GM18870 (cell line): ENCODE measurements around the gene DAGLB.

ENCODE experiments used
- ATAC-seq: cut with Tn5 transposase; IDR thresholded peaks from one replicate; pipeline ENCODE4 v1.9.1; 2021; ENCODE audit warnings: moderate library complexity; ENCODE audit not compliant: unreplicated experiment

DAGLB gene

GRCh38 chr7:6432781-6433180, 15.0 kb downstream of the DAGLB start:
- no peak for ATAC-seq

- ATAC-seq, result no peak
These were observed 16.8 kb downstream of the DAGLB start for GRCh38 chr7:6430974-6431373.

GRCh38 chr7:6430271-6430940, 17.3 kb downstream of the DAGLB start:
- ATAC-seq, result no peak

- ATAC-seq, result no peak
These were observed 21.8 kb downstream of the DAGLB start for GRCh38 chr7:6425948-6426347.

DNA sequence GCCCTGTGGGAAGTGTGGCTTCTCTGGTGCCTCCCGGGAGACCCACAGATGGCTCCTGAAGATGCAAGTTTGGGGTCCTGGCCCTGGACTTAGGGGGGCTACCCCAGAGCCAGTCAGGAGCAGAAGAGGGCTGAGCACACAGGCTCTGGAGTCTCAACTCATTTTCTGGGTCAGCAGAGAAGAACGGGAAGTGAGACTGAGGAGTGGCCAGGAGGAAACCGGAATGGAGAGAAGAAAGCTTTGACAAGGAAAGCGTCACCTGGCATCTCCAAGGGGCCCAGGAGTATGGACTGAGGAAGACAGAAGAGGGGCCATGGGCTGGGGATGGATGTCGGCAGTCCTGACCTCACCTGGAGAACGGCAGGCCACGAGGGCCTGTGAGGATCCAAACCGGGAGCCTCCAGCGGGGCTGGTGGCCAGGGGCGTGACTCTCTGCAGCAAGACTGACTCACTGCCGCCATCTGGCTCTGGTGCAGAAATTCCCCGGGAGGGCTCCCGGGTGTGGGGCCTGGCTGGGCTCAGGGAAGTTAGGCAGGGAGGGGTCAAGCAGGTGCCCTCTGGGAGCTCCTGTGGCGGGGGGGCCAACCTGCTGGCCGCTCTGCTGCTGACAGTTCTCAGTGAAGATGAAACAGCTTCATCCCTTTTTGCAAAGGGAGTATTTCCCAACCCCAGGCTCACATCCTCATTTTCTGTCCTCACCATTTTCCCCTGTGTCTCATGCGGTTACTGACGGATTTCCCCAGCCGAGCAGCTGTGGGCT, 23.6 kb downstream of the DAGLB start:
- ATAC-seq, result no peak

DNA sequence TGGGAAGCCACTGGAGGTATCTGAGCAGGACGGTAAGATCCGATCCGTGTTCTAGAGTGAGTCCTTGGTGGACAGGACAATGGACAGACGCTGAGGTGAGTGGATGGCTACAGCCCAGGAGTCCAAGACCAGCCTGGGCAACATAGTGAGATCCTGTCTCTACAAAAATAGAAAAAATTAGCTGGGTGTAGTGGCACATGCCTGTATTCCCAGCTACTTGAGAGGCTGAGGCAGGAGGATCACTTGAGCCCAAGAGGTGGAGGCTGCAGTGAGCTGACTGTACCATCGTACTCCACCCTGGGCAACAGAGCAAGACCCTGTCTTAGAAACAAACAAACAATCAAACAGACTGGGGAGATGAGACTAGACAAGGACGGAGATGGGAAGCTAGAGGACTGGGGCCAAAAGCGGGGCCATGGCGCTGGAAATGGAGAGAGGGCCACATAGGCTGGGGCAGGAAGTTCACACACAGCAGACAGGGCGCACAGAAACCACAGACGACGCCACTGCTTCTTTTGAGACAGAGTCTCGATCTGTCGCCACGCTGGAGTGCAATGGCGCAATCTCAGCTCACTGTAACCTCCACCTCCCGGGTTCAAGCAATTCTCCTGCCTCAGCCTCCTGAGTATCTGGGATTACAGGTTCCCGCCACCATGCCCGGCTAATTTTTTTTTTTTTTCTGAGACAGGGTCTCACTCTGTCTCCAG, 24.7 kb downstream of the DAGLB start:
- no peak for ATAC-seq

DNA sequence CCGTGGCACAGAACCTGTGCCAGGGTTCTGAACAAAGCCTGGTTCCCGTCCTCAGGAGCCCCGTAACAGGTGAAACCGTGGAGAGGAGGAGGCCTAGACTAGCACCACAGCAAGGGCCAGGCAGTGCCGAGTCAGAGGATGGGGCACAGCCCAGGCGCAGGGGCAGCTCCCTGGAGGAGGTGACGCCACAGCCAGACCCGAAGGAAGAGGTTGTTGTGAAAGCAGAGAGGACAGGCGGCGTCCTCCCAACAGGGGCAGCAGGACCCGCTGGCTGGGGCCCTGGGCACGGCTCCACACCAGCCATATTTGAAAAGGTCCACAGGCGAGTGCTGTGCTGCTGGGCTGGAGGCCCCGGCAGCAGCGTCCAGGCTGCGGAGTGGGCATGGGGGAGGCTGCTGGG, 25.7 kb downstream of the DAGLB start:
- no peak for ATAC-seq

DNA sequence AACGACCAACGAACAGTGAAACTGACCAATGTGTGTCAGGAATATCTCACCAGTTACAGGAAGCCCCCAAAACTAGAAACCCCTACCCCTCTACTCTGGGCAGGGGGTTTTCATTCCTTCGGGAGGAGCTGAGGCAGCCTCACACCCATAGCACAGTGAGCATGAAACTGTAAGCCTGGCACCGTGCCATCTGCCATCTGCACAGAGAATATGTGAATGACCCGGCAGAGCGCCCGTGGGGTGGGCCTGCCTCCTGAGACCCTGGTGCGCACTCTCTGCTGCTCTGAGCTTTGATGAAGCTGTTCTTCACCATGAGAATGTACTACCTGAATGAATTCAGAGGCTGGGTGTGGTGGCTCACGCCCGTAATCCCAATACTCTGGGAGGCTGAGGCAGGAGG, 27.1 kb downstream of the DAGLB start:
- ATAC-seq, result no peak

- ATAC-seq, result no peak
These were observed 28.4 kb downstream of the DAGLB start for GRCh38 chr7:6419310-6419773.

DNA sequence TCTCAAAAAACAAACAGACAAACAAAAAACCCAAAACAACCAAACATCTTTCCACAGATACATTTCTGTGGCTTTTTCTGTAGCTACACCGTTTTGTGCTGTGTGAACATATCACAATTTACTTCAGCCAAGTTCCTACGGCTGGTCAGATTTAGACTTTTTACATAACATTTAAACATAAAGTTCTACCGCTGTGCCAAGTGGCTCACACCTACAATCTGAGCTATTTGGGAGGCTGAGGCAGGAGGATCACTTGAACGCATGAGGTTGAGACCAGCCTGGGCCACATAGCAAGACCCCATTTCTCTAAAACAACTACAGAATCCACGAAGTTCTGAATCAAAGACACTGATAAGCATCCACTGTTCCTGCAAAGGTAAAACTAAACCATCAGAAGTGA, 30.3 kb downstream of the DAGLB start:
- no peak for ATAC-seq

- no peak for ATAC-seq
These were observed 31.1 kb downstream of the DAGLB start for GRCh38 chr7:6416516-6417145.

GRCh38 chr7:6413637-6414036, 34.1 kb downstream of the DAGLB start:
- no peak for ATAC-seq

GRCh38 chr7:6409944-6410693, 37.6 kb downstream of the DAGLB start:
- ATAC-seq, result no peak

DNA sequence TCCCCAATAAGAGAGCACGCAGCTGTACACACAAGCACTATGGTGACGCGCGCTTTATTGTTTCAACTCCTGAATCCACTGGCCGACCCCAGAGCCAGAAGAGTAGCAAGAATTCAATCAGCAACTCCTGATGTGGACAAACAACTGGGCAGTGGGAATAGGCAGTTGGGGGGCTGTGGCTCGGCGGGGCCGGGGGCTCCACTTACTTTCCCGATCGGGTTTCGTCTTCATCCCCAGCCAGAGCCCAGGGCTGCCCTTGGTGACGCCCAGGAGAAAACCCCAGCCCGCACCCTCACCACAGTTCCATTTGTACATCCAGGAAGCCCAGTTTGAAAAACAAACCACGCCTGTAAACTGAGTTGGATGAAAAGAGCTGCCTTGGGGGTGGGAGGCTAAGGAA, 38.7 kb downstream of the DAGLB start:
- ATAC-seq, result no peak

DNA sequence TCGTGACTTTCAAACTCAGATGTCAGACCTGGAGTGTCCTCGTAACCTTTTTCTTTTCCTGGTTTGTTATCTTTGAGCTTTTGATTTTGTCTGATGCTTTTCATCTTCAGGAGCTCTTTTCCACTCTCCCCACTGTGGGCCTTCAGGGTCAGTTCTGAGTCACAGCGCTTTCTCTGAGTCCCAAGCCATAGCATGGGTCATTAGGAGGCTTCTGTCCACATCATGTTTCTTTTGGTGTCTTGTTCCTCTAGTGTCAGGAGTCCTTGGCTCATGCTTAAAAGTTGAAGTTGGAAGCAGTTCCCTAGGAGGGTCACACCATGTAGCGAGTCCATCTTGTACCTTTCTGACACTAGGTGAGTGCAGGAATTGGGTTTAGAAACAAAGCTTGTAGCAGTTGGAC, 40.3 kb downstream of the DAGLB start:
- no peak for ATAC-seq

GRCh38 chr7:6406121-6406520, 41.6 kb downstream of the DAGLB start:
- ATAC-seq, result no peak

GRCh38 chr7:6403907-6404306, 43.8 kb downstream of the DAGLB start:
- no peak for ATAC-seq

- no peak for ATAC-seq
These were observed 45.0 kb downstream of the DAGLB start for GRCh38 chr7:6402741-6403140.

GRCh38 chr7:6402041-6402440, 45.7 kb downstream of the DAGLB start:
- ATAC-seq, result no peak

GRCh38 chr7:6401536-6401935, 46.2 kb downstream of the DAGLB start:
- ATAC-seq, result no peak
